Endothelial cell of umbilical vein (primary cell): Measurements from ENCODE around the gene KIR3DL3. TPM values are rescaled to one million over a fixed set of nuclear protein-coding genes. Genes with fewer than 3 reads are reported as not detected.

ENCODE experiments used
- BruUV-seq: library from RNA; stranded (reverse); fragments of 400-500 nt; replicated peaks from 2 replicates; lab custom pipeline; 2021; lab: Mats Ljungman, UMichigan
- CTCF ChIA-PET: fragments of 300-600, 350-600 bp; sonication (Branson Sonifier 250); formaldehyde crosslinking; loops from one replicate; lab custom pipeline; 2021; ENCODE audit warnings: antibody characterized with exemption, inconsistent platforms; lab: Charles Lee
- POLR2A ChIA-PET: fragments of 300-600, 350-600 bp; sonication (Branson Sonifier 250); formaldehyde crosslinking; loops from one replicate; lab custom pipeline; 2021; ENCODE audit warnings: antibody characterized with exemption, inconsistent platforms; lab: Charles Lee
- DNase-seq: peaks from one replicate; pipeline ENCODE4 v3.0.0-alpha.2; 2011; ENCODE audit warnings: low read depth, low spot score
- FAIRE-seq: peaks from 2 replicates; lab custom pipeline; 2011; peaks lifted over from hg19 to GRCh38; lab: Jason Lieb, UNC
- H2AFZ ChIP-seq: 2 replicates; pipeline ENCODE4 v1.6.0; 2012; ENCODE audit warnings: low read depth, low read length, control low read depth, inconsistent platforms
- H3K27ac ChIP-seq: 2 replicates; pipeline ENCODE4 v1.5.1; 2011; ENCODE audit warnings: low read depth, mild to moderate bottlenecking, control low read depth, low read length, moderate library complexity; ENCODE audit not compliant: insufficient read depth
- H3K27me3 ChIP-seq, 2 experiments: 2 replicates each; pipeline versions ENCODE4 v1.6.0 to v1.6.1; 2011; ENCODE audit warnings: low read length in 2 of 2, mixed read lengths in 1 of 2; ENCODE audit not compliant: control insufficient read depth in 2 of 2, insufficient read depth in 2 of 2
- H3K36me3 ChIP-seq, 2 experiments: 2 replicates in 1 of 2; 3 replicates in 1 of 2; pipeline ENCODE4 v1.5.1; 2011; ENCODE audit warnings: low read length in 2 of 2, mild to moderate bottlenecking in 1 of 2, moderate library complexity in 1 of 2; ENCODE audit not compliant: control insufficient read depth in 2 of 2, insufficient read depth in 2 of 2; ENCODE audit errors: extremely low read depth in 1 of 2
- H3K4me1 ChIP-seq: 3 replicates; pipeline ENCODE4 v1.5.1; 2011; ENCODE audit warnings: mild to moderate bottlenecking, low read length; ENCODE audit not compliant: control insufficient read depth, insufficient read depth; ENCODE audit errors: extremely low read depth
- H3K4me2 ChIP-seq: 2 replicates; pipeline ENCODE4 v1.6.1; 2011; ENCODE audit warnings: low read length, control low read depth, mixed read lengths; ENCODE audit not compliant: insufficient read depth
- H3K4me3 ChIP-seq, 3 experiments: fragments of 200-600 bp in 1 of 3; sonication (generic), shearing (Covaris generic) in 1 of 3; replicated peaks in 1 of 3; 2 replicates each; pipeline ENCODE4 v1.5.1; 2011 to 2016; ENCODE audit warnings: control low read depth in 3 of 3, low read length in 3 of 3, mild to moderate bottlenecking in 2 of 3, inconsistent platforms in 1 of 3, low read depth in 1 of 3, moderate library complexity in 1 of 3; ENCODE audit not compliant: insufficient read depth in 1 of 3
- H3K79me2 ChIP-seq: 2 replicates; pipeline ENCODE4 v1.6.0; 2012; ENCODE audit warnings: low read length, inconsistent platforms; ENCODE audit not compliant: control insufficient read depth, insufficient read depth
- H3K9ac ChIP-seq: replicated peaks from 2 replicates; pipeline ENCODE3; 2011; ENCODE audit warnings: low read length, control low read depth; ENCODE audit not compliant: insufficient read depth; ENCODE audit errors: extremely low read depth
- H3K9me1 ChIP-seq: replicated peaks from 3 replicates; pipeline ENCODE4 v1.6.0; 2011; ENCODE audit warnings: mild to moderate bottlenecking, low read length; ENCODE audit not compliant: control insufficient read depth, insufficient read depth; ENCODE audit errors: extremely low read depth
- H3K9me3 ChIP-seq: replicated peaks from 2 replicates; pipeline ENCODE4 v1.5.1; 2012; ENCODE audit warnings: low read length, inconsistent platforms; ENCODE audit not compliant: control insufficient read depth, insufficient read depth
- H4K20me1 ChIP-seq: replicated peaks from 2 replicates; pipeline ENCODE3; 2011; ENCODE audit warnings: mild to moderate bottlenecking, low read length; ENCODE audit not compliant: control insufficient read depth, insufficient read depth; ENCODE audit errors: extremely low read depth
- CTCF ChIP-seq, 2 donors: IDR thresholded peaks; 1 replicate in 1 of 2; 2 replicates in 1 of 2; pipeline ENCODE4 v1.5.1; 2011; ENCODE audit warnings: low read length in 2 of 2, mild to moderate bottlenecking in 2 of 2, moderate library complexity in 2 of 2, control low read depth in 1 of 2, inconsistent platforms in 1 of 2, low read depth in 1 of 2; ENCODE audit not compliant: insufficient read depth in 1 of 2; ENCODE audit errors: extremely low read depth in 1 of 2
- EZH2 ChIP-seq: IDR thresholded peaks from 2 replicates; pipeline ENCODE4 v1.6.1; 2012; ENCODE audit warnings: borderline replicate concordance, low read depth, mild to moderate bottlenecking, moderate library complexity, low read length, inconsistent platforms; ENCODE audit not compliant: severe bottlenecking
- FOS ChIP-seq: IDR thresholded peaks from 2 replicates; pipeline ENCODE4 v1.6.1; 2011; ENCODE audit warnings: mild to moderate bottlenecking, low read length, moderate library complexity, borderline replicate concordance; ENCODE audit not compliant: insufficient read depth
- GATA2 ChIP-seq: IDR thresholded peaks from 2 replicates; pipeline ENCODE4 v1.7.0; 2011; ENCODE audit warnings: low read depth, mild to moderate bottlenecking, moderate library complexity, mixed read lengths, low read length; ENCODE audit not compliant: insufficient read length, insufficient read depth
- JUN ChIP-seq: IDR thresholded peaks from 2 replicates; pipeline ENCODE4 v1.6.1; 2011; ENCODE audit warnings: borderline replicate concordance, low read depth; ENCODE audit not compliant: insufficient read length, insufficient read depth
- MAX ChIP-seq: IDR thresholded peaks from 2 replicates; pipeline ENCODE4 v1.6.1; 2011; ENCODE audit not compliant: insufficient read depth, insufficient read length
- MYC ChIP-seq: IDR thresholded peaks from one replicate; pipeline ENCODE4 v1.6.1; 2011; ENCODE audit warnings: mild to moderate bottlenecking, low read depth, low read length
- POLR2A ChIP-seq: IDR thresholded peaks from 2 replicates; pipeline ENCODE4 v1.6.1; 2012; ENCODE audit warnings: low read depth, mild to moderate bottlenecking, control low read depth, low read length
- POLR2AphosphoS5 ChIP-seq: IDR thresholded peaks from 2 replicates; pipeline ENCODE4 v1.6.1; 2012; ENCODE audit warnings: low read depth, mild to moderate bottlenecking, control low read depth, low read length, moderate library complexity; ENCODE audit not compliant: insufficient read depth
- dilution Hi-C: fragments of 300-500 bp; cut with MboI; formaldehyde crosslinking; loops from one replicate; pipeline ENCODE4 v1.15.0; 2019; ENCODE audit warnings: low sequenced_read_pairs; ENCODE audit not compliant: extremely low pct_ligation_motif_present
- intact Hi-C: fragments of 100-400 bp; cut with micrococcal nuclease; formaldehyde crosslinking; loops from one replicate; pipeline ENCODE4 v1.10.0; 2022
- polyA plus RNA-seq, 4 experiments: library from polyadenylated mRNA; depleted of rRNA in 3 of 4; stranded (reverse) in 3 of 4; unstranded in 1 of 4; fragments of >200 nt; gene quantifications; 2 replicates each; pipeline versions ENCODE4 v1.2.1 to v1.2.3, GENCODE V29; 2011 to 2012; ENCODE audit warnings: missing spikeins in 1 of 4
- total RNA-seq: library from RNA; stranded (reverse); gene quantifications from 2 replicates; pipeline ENCODE4 v1.2.3, GENCODE V29; 2021

Gene KIR3DL3
- total and polyA plus RNA-seq, 2 donors (not counting 3 experiments of a cell fraction or from before 2014, with no cell fraction given) = not detected

GRCh38 chr19:54704928-54705327 is 19.3 kb upstream of the KIR3DL3 start:
- Histone ChIP-seq H3K9me1 (no peaks in the 10 kb centered on the region), H3K9me3 (peaks cover 2% of the 10 kb centered on the region), H3K27ac (no peak overlapping the region), H4K20me1 (no peaks in the 10 kb centered on the region), H3K4me2 (no peak overlapping the region), H3K4me1 (no peaks in the 10 kb centered on the region), H3K27me3 (no peaks in the 10 kb centered on the region), H3K4me3 (no peak overlapping the region), H2AFZ (no peak overlapping the region), H3K79me2 (no peaks in the 10 kb centered on the region), H3K9ac (no peak overlapping the region), H3K36me3 (no peaks in the 10 kb centered on the region)
- TF ChIP-seq JUN = no peak
- TF ChIP-seq POLR2AphosphoS5 = no peak
- no peak for TF ChIP-seq EZH2
- TF ChIP-seq CTCF (IDR thresholded peaks at IDR 0.05; ENCODE audit: extremely low read depth in 1 of 2, insufficient read depth in 1 of 2, low read depth in 1 of 2, low read length in 2 of 2) = no peak
- no peak for TF ChIP-seq MYC
- no peak for TF ChIP-seq GATA2
- TF ChIP-seq MAX = no peak
- no peak for TF ChIP-seq FOS
- no peak for TF ChIP-seq POLR2A
- POLR2A ChIA-PET = no interaction called here
- FAIRE-seq = no peak
- CTCF ChIA-PET = no interaction called here
- DNase-seq = no peak
- intact Hi-C loops (no loop called here), dilution Hi-C loops (no loop called here)
- no TSS peak for BruUV-seq
